GM12865 (cell line): ENCODE results near the gene DUSP3.

Experiments
- DNase-seq: peaks from one replicate; pipeline ENCODE4 v3.0.0; 2010; ENCODE audit warnings: low read depth
- H3K4me3 ChIP-seq: 2 replicates; pipeline ENCODE4 v1.5.1; 2011; ENCODE audit warnings: mild to moderate bottlenecking, low read depth, low read length, control low read depth
- TF ChIP-seq, protein P1 (sequence below): IDR thresholded peaks from 2 replicates; pipeline ENCODE4 v1.5.1; 2011; ENCODE audit warnings: low read length, control low read depth, low read depth, inconsistent platforms; ENCODE audit not compliant: insufficient read depth; ENCODE audit errors: missing control alignments

The DUSP3 gene

GRCh38 chr17:43769426-43769825 lies 9.4 kb downstream of the DUSP3 start:
- DNase-seq: no peak
- no peak overlapping the region for H3K4me3 ChIP-seq
- TF ChIP-seq, protein P1, sequence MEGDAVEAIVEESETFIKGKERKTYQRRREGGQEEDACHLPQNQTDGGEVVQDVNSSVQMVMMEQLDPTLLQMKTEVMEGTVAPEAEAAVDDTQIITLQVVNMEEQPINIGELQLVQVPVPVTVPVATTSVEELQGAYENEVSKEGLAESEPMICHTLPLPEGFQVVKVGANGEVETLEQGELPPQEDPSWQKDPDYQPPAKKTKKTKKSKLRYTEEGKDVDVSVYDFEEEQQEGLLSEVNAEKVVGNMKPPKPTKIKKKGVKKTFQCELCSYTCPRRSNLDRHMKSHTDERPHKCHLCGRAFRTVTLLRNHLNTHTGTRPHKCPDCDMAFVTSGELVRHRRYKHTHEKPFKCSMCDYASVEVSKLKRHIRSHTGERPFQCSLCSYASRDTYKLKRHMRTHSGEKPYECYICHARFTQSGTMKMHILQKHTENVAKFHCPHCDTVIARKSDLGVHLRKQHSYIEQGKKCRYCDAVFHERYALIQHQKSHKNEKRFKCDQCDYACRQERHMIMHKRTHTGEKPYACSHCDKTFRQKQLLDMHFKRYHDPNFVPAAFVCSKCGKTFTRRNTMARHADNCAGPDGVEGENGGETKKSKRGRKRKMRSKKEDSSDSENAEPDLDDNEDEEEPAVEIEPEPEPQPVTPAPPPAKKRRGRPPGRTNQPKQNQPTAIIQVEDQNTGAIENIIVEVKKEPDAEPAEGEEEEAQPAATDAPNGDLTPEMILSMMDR: no peak

DNA sequence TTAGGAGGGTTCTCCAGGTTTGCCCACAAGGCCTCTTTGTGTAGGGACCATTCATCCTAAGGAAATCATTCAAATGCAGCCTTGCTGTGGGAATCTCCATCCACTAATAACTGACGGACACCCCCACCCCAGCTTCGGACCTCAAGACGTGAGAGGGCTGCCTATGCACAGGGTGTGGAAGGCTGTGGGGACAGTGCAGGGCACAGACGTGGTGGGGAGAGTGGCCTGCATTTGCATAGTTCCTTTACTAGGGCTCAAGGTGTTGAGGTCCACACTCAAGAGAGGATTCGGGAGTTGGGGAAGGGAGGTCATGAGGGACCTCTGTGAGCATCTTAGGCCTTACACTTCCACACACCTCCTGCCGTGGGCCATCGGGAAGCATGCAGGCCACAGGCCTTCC lies 9.8 kb downstream of the DUSP3 start:
- DNase-seq: no peak
- TF ChIP-seq, protein P1: no peak
- no peak overlapping the region for H3K4me3 ChIP-seq

DNA sequence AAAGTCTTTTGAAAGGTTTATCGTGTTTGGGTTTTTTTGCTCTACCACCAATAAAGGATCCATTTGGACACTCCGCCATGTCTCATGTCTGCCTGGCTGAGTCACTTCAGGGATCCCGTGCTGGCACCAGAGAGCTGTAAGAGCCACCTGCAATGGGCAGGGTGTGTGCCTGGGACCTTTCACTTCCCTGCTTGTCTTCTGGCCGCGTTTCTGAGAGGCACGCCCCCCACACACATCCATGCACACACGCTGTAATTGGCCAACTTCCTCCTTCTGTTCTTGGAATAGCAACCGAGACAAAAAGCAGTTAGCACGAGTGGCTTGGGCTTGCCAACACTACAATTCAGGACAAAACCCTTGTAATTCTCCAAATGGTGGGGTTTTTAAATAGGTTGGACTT lies 10.4 kb downstream of the DUSP3 start:
- DNase-seq: peak; percentile 32

GRCh38 chr17:43767713-43768059 lies 11.1 kb downstream of the DUSP3 start:
- no peak for DNase-seq
- H3K4me3 ChIP-seq: no peak overlapping the region
- TF ChIP-seq, protein P1: no peak

More for the DNA sequence above, 10.4 kb downstream of the DUSP3 start:
- TF ChIP-seq, protein P1: no peak
- H3K4me3 ChIP-seq: no peak overlapping the region

DNA sequence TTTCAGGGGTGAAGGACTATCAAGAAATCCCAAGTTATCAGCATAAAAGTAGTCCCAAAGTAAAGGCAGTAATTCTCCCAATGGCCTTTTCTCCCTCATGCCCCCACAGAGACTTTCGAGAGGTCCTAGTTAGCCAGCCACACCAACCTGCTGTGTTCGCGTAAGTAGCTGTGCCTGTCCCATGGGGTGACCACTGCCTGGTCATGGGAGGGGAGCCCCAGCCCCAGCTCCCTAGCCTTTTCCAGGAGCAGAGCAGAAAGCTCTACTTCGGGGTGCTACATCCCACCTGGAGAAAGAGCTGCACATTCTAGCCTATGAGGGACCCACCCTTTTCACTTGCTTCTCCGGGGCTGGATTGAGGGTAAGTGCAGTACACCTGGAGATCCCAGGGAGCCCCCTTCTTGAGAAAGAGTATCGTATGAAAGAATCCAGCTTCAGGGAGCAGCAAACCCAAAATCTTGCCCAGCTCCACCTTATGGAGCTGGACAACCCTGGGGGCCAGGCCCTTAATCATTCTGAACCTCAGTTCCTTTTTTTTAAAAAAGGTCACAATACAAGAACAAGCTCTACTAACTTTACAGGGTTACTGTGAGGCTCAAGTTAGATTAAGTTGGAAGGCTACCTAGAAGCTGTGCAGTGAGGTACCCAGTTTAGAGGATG lies 11.6 kb downstream of the DUSP3 start:
- TF ChIP-seq, protein P1: no peak
- DNase-seq: no peak
- no peak overlapping the region for H3K4me3 ChIP-seq

GRCh38 chr17:43766413-43767052 lies 12.2 kb downstream of the DUSP3 start:
- peak; percentile 46 for DNase-seq
- H3K4me3 ChIP-seq: no peak overlapping the region
- TF ChIP-seq, protein P1: peak; percentile 80
